ENCODE results near the gene SLC2A1. TPM values are rescaled to one million over a fixed set of nuclear protein-coding genes. Genes with fewer than 3 reads are reported as not detected.
A peak's percentile ranks its signal among the peaks of the same experiment; 100 is the strongest.

The SLC2A1 gene
- total and polyA plus RNA-seq, 9 of the 15 experiments (the other 6 are each of a cell fraction or from before 2014, with no cell fraction given): 12.6 to 153 (median 48.0) TPM

DNA sequence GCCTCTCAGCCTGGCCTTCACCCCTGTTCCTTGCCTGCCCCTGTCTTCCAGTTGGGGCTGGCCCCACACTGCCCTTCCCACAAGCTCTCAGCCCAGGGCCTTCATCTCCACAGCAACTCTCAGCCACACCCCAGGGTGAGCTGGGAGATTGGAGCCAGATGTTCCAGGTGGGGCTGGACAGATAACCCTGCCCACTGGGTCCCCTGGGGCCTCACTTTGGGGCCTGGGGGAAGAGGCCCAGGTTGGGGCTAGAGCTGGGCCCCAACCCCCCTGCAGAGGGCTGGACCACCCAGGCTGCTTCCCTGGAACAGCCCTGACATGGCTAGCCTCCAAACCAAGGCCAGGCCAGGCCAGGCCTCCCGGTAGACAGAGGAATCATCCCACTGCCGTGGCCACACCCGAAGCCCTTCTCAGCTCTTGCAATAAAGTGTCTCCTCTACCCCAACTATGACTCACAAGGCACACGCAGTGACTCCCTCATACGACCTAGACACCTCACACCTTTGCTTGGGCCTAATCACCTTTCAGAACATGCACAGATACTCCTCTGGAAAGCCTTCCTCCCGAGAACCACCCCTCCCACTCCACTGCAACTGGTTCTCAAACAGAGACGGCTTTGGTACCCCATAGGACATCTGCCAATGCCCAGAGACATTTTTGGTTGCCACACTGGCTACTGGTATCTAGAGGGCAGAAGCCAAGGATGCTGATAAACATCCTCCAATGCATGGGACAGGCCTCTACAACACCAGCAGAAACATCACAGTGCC lies 22.2 kb downstream of the SLC2A1 start (continued):
- TF ChIP-seq, protein P1, sequence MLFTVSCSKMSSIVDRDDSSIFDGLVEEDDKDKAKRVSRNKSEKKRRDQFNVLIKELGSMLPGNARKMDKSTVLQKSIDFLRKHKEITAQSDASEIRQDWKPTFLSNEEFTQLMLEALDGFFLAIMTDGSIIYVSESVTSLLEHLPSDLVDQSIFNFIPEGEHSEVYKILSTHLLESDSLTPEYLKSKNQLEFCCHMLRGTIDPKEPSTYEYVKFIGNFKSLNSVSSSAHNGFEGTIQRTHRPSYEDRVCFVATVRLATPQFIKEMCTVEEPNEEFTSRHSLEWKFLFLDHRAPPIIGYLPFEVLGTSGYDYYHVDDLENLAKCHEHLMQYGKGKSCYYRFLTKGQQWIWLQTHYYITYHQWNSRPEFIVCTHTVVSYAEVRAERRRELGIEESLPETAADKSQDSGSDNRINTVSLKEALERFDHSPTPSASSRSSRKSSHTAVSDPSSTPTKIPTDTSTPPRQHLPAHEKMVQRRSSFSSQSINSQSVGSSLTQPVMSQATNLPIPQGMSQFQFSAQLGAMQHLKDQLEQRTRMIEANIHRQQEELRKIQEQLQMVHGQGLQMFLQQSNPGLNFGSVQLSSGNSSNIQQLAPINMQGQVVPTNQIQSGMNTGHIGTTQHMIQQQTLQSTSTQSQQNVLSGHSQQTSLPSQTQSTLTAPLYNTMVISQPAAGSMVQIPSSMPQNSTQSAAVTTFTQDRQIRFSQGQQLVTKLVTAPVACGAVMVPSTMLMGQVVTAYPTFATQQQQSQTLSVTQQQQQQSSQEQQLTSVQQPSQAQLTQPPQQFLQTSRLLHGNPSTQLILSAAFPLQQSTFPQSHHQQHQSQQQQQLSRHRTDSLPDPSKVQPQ (CRISPR knock-in tag; IDR thresholded peaks at IDR 0.05; ENCODE audit: borderline replicate concordance): no peak
- TF ChIP-seq LEF1 (IDR thresholded peaks at IDR 0.05) (peak; percentile 98), NONO (IDR thresholded peaks at IDR 0.05; ENCODE audit: low read depth in 2 of 2, low read length in 1 of 2) (peak in 1 of 2 experiments; percentile 87; a peak in 2 of 4 replicates), FOXM1 (IDR thresholded peaks at IDR 0.05; ENCODE audit: low read depth) (peak; percentile 78), FOXM1 (CRISPR knock-in tag; IDR thresholded peaks at IDR 0.05; ENCODE audit: low read depth) (no peak), MED1 (CRISPR knock-in tag; IDR thresholded peaks at IDR 0.05; ENCODE audit: borderline replicate concordance) (no peak), KLF6 (CRISPR knock-in tag; IDR thresholded peaks at IDR 0.05; ENCODE audit: borderline replicate concordance) (no peak), RNF2 (IDR thresholded peaks at IDR 0.05) (peak; percentile 93)
- TF ChIP-seq, protein P2, sequence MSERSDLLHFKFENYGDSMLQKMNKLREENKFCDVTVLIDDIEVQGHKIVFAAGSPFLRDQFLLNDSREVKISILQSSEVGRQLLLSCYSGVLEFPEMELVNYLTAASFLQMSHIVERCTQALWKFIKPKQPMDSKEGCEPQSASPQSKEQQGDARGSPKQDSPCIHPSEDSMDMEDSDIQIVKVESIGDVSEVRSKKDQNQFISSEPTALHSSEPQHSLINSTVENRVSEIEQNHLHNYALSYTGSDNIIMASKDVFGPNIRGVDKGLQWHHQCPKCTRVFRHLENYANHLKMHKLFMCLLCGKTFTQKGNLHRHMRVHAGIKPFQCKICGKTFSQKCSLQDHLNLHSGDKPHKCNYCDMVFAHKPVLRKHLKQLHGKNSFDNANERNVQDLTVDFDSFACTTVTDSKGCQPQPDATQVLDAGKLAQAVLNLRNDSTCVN (CRISPR knock-in tag; IDR thresholded peaks at IDR 0.05): no peak
- TF ChIP-seq, protein P3, sequence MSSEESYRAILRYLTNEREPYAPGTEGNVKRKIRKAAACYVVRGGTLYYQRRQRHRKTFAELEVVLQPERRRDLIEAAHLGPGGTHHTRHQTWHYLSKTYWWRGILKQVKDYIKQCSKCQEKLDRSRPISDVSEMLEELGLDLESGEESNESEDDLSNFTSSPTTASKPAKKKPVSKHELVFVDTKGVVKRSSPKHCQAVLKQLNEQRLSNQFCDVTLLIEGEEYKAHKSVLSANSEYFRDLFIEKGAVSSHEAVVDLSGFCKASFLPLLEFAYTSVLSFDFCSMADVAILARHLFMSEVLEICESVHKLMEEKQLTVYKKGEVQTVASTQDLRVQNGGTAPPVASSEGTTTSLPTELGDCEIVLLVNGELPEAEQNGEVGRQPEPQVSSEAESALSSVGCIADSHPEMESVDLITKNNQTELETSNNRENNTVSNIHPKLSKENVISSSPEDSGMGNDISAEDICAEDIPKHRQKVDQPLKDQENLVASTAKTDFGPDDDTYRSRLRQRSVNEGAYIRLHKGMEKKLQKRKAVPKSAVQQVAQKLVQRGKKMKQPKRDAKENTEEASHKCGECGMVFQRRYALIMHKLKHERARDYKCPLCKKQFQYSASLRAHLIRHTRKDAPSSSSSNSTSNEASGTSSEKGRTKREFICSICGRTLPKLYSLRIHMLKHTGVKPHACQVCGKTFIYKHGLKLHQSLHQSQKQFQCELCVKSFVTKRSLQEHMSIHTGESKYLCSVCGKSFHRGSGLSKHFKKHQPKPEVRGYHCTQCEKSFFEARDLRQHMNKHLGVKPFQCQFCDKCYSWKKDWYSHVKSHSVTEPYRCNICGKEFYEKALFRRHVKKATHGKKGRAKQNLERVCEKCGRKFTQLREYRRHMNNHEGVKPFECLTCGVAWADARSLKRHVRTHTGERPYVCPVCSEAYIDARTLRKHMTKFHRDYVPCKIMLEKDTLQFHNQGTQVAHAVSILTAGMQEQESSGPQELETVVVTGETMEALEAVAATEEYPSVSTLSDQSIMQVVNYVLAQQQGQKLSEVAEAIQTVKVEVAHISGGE (CRISPR knock-in tag; IDR thresholded peaks at IDR 0.05): peak in 1 of 3 experiments; percentile 76; a peak in 2 of 6 replicates
- TF ChIP-seq, protein P4, sequence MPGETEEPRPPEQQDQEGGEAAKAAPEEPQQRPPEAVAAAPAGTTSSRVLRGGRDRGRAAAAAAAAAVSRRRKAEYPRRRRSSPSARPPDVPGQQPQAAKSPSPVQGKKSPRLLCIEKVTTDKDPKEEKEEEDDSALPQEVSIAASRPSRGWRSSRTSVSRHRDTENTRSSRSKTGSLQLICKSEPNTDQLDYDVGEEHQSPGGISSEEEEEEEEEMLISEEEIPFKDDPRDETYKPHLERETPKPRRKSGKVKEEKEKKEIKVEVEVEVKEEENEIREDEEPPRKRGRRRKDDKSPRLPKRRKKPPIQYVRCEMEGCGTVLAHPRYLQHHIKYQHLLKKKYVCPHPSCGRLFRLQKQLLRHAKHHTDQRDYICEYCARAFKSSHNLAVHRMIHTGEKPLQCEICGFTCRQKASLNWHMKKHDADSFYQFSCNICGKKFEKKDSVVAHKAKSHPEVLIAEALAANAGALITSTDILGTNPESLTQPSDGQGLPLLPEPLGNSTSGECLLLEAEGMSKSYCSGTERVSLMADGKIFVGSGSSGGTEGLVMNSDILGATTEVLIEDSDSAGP (CRISPR knock-in tag; IDR thresholded peaks at IDR 0.05): no peak; the same call in 1 of the 2 replicates
